Renal pelvis (tissue), 4 donors: ENCODE measurements around the gene SPOCK3. TPM values are rescaled to one million over a fixed set of nuclear protein-coding genes. Genes with fewer than 3 reads are reported as not detected.

Source experiments
- DNase-seq: peaks from one replicate; pipeline ENCODE4 v3.0.0-alpha.2; 2013
- polyA plus RNA-seq, 3 donors: library from polyadenylated mRNA; unstranded; fragments of 120-200 nt; gene quantifications; one replicate each; pipeline ENCODE4 v1.2.1, GENCODE V29; 2013; ENCODE audit not compliant: insufficient read length in 3 of 3

Gene SPOCK3
- polyA plus RNA-seq, 3 donors = 6.2 to 13.3 (median 10.9) TPM

DNA sequence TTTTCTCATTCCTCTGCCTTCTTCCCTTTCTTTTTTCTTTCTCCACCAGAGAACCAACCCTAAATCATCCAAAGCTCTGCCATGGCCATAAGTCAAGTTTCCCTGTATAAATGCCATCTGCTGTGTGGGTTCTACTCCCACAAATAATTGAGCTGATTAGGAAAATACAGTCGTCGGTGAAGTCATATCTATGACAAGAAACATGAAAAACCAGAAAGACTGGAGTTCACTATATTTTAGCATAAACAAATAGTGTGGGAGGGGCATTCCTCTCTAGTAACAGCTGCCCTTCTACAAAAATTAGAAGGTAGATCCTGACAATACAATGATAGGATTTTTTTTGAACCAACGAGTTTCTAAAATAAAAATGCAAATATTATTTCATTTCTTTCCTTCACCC, 48.8 kb downstream of the SPOCK3 start:
- DNase-seq = no peak

DNA sequence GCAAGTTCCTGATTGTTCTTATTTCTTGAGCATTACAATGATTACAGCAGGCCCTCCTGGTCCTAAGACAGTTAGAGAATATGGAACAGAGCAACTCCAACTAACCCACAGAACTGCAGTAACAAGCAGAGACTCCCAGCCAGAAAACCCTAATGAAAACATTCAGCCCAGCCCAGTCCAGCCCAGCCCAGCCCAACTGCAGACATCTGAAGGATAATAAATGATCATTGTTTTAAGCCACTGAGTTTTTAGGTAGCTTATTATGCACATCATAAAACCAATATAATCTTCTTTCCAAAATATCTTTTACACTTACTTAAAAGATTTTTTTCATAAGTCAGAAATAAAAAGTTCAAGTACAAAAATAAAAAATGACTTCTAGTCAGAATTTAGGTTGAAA, 51.3 kb downstream of the SPOCK3 start:
- no peak for DNase-seq

DNA sequence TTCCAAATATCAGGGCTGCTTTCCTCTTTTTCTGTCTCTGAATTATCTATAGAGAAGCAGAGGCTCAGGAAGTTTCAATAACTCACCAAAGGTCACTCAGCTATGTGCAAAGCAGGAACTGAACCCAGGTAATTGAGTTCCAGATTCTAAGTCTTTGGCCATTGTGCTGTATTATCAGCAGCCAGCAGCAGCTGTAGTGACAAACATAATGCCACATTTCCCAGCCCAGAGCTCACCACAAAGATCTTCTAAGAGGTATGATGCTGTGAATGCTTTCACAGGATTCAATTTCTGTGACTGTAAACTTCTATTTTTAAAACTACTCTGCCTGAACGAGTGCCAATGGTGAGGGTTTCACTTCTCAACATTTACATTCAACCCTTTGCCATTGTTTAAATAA, 56.4 kb downstream of the SPOCK3 start:
- DNase-seq = no peak

DNA sequence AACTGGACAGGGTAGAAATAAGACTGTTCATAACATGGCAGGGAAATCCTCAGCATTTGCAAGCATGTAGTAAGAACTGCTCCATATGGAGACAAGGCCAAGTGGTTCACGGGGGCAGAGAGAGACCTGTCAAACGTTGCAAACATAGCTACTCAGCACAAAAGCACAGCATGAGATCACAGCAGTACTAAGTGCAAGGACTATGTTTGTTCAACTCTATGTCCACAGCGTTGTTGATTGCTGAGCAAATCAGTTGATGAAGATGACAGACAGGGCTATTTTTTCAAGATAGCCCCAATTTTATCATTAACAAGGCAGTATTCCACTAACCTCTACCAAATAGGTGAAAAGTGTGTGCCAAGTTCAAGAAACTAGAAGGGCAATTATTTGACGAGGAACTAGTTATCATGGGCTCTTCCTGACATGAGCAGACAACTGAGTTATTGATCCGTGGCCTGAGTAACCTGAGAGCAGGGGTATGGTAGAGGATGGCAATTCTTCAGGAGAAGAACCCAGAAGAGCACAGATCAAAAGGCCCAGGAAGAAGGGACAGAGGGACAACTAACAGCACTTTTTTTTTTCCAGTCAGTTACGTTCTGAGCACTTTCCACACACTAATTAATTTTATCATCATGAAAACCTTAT, 57.4 kb downstream of the SPOCK3 start:
- no peak for DNase-seq

DNA sequence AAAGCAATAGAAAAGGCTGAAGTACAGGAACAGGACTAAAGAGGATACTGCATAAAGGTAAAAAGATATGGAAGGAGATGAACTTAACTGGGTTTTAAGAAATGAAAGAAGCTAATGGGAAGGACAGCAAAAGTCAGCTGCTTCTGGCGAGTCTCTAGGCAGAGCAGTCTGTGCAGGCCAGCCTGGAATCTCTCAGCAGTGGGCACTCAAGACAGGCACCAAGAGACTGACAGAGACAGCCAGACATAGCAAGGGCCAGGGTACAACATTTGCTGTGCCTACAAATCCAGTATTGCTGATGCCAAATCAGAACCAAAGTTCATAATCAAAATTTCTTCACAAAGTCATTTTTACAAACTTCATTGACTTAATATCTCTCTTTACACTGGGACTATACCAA, 62.4 kb downstream of the SPOCK3 start:
- no peak for DNase-seq

DNA sequence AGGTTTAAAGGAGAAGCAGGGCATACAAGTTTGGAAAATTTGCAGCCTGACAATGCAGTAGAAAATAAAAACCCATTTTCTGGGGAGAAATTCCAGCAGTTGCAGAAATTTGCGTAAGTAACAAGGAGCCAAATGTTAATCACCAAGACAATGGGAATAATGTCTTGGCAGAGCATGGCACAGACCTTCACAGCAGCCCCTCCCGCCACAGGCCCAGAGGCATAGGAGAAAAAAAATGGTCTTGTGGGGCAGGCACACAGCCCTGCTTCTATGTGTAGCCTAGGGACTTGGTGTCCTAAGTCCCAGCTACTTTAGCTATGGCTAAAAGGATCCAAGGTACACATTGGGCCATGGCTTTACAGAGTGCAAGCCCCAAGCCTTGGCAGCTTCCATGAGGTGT, 65.7 kb downstream of the SPOCK3 start:
- DNase-seq = no peak

DNA sequence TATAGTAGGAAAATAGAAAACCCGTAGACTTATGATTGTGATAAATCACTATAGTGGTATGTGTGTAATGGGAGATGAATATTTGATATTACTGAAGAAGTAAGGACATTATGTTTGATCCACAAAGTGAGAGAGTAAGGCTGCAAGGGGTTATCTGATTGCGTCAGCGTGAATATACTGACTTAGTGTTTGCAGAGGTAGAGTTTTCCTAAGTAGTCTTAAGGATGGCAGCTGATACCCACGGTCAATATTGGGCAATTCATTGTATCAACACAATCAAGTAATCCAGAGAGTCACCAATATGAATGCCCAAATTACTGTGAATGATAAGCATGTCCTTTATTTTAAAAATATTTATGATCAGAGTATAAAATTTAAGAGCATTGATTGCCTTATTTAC, 83.7 kb downstream of the SPOCK3 start:
- no peak for DNase-seq

DNA sequence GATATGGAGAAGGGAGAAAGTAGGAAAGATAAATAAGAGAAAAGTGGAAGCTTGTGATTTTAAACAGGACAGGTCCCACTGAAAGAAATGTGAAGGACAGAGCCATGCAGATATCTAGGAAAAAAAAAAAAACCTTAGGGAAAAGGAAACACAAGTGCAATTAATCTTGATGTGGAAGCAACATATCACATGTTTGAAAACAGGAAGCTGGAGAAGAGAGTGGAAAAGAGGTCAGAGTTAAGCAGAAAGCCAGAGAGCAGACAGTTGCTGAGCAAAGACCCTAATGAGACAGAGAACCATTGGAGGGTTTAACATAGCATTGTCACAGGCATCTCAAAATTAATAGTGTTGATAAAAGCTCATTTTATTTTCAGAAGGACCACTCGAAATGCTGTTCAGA, 89.7 kb downstream of the SPOCK3 start:
- DNase-seq = no peak

DNA sequence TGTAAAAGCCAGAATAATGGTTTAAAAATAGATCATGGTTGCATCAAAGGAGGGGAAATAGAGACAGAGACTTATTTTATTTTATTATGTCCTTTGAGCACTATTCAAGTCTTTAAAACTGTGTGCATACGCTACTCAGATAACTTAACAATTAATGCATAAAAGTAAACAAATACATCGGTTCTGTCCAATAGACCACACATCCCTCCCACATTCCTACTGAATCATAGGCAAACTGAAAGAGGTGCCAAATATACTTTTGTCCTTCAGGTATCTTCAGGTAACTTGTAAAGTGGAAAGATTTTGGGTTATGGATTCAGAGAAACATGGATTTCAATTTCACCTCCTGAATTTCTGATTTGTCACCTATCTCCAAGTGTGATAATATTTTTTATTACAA, 91.3 kb downstream of the SPOCK3 start:
- no peak for DNase-seq

DNA sequence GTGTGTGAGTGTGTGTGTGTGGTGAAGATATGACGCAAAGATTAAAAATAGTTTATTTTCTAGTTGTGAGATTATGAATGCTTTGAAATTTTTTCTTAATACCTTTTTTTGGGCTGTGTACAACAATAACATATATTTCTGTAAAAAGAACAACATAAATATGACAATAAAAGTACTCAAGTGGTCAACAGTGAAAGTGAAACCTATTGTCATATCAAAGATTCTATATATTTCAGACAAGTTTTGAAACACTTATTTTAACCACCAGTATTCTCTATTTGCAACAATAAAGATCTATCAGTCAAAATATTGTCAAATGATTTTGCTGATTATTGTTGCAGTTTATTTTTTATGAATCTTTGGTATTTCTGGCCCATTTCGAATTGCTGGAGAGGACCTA, 98.0 kb downstream of the SPOCK3 start:
- DNase-seq = no peak

DNA sequence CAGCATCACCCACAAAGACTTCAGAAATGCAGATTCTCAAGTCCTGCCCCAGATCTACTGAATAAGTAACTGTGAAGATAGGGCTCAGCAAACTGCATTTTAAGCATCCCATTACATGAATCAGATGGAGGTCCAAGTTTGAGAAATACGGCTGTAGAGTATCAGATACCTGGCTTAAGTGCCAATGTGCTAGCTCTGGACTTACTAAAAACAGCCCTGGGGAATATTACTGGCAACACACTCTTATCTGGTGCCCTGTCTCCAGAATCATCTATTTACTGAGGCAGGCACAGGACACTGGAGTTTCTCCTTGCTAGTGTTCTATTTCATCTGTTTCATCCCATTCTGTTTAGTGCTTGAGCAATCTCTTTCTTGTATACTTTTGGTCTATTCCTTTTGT, 105.1 kb downstream of the SPOCK3 start:
- no peak for DNase-seq

DNA sequence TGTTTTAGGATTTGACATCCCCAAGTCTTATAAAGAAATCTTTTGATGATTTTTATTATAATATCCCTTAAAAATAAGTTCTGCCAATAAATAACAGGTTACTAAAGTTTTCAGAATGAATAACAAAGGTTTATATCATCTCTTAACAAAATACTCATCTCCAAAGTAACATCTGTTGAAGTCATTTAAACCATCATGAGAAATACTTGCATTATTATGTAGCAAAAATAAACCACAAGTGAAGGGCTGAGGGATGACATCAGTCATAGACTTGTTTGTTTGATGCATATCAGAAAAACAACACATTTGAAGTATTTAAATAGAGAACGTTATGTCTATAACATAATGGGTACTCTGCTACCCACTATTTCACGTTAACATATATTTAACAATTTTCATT, 114.9 kb downstream of the SPOCK3 start:
- DNase-seq = no peak

DNA sequence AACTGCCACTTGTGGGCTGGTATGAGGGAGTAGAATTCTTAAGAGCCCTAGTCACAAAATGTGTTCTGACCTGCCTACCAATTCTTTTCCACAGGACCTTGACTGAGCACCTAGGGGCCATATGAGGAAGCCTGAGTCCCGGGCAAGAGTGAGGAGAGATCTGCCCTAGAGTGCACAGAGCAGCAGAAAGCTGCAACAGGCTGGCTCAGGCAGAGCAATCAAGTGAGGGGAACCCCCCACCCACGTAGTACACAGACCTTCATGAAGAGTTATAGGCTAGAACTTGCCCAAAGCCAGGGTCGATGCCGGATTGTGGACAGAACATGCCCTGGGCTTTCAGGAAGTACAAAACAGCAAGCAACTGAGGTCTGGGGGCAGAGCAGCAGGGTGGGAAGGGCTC, 117.0 kb downstream of the SPOCK3 start:
- DNase-seq = no peak

DNA sequence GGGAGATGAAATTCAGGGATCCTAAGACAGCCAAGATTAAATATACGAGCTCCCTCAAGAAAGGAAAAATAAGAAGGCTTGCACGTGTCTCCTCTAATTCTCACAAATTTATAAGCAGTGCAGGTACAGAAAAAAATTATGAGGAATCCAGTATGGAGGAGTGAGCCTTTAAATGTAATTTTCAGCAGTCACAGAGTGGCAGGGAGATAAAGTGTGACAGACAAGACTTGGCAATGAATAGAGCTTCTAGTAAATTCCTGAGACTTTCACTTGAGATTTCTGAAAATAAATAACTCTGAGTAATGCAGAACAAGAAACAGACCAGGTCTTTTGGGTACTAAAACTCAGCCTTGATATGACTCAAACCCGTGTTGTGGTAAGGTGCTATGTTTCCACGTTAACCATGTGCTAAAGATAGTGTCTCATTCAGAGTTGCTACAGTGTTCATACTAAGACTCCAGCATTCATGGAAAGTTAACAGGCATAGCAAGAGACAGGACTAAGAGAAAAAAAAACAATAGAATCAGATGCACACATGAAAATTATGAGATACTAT, 119.8 kb downstream of the SPOCK3 start:
- no peak for DNase-seq

DNA sequence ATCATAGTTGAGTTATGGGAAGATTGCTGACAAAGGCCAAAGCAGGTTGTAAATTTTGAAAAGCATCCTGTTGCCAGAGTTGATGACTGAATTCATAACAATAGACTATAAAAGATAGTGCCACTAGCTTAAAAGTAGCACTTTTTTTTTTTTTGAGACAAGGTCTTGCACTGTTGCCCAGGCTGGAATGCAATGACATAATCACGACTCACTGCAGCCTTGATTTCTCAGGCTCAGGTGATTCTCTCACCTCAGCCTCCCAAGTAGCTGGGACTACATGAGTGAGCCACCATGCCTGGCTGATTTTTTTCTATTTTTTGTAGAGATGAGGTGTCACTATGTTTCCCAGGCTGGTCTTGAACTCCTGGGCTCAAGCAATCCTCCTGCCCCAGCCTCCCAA, 122.7 kb downstream of the SPOCK3 start:
- DNase-seq = no peak

DNA sequence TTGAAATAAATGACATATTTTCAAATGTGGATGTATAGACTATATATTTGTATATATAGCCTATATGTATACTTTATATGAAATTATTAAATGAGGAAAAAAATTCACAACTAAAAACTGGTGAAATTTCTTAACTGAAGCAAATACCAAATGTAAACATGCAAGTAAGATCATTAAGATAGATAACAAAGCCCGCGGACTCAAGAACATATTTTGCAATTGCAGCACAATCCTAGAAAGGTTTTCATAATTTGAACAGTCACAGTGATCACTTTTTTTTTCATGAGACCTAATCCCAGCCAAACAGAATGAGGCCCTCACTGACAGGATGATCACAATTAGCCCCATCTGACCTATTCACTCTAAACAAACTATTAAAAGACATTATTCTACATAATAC, 123.2 kb downstream of the SPOCK3 start:
- DNase-seq = no peak

DNA sequence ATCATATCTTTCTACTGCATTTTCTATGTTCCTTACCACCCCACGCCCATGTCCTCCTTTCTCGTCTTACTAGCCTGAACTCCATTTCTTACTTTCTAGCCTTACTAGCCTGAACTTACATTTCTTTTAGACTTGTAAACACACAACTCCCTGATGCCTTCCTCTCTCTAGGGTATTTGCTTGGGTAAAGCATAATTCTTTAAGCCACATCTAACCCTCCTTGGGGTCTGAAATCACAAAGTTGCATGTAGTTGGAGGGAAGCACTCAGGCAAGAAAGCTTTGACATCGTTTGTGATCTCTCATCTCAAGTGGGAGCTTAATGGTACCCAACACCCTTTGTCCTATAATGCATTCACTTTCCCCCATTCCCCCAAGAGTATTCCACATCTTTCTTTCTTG, 124.4 kb downstream of the SPOCK3 start:
- DNase-seq = no peak

DNA sequence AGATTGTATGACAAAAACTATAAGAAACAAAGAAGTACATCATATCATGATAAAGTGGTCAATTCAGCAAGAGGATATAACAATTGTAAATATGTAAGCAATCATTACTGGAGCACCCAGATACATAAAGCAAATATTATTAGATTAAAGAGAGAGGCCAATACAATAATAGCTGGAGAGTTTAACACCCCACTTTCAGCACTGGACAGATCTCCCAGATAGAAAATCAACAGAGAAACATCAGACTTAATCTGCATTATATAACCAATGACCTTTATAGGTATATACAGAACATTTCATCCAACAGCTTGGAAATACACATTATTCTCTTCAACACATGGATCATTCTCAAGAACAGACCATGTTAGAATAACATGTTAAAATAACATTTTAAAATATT, 128.4 kb downstream of the SPOCK3 start:
- DNase-seq = no peak

DNA sequence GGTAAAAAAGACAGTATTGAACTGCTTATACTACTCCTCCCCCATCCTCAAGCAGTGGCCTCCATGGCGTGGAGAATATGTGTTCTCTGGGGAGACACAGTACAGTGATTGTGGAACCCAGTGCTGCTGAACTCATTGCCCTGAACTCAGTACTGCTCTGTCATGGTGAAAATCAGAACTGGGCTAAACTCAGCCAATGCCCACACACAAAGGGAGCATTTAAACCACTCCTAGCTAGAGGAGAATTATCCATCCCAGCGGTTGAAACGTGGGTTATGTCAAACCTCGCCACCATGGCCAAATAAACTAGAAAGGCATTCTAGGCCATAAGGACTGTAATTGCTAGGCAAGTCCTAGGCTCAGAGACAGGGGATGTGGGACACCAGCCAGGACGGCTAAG, 131.8 kb downstream of the SPOCK3 start:
- no peak for DNase-seq

DNA sequence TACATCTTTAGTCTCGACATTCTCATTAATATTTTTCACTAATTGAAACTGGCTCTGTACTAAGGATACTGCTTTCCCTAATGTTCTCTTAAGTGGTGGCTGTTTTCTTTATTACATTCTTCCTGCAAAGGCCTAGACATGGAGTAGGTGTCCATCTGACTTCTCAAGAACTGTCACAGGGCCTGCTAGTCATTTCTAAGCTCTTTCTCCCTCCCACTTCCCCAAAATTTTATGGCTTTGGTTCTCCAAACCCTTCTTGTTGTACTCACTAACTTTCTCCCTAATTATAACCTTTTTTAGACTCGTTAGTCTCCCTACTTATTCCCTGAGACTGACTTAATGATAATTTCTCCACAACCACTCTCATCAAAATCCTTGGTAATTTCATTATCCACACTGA, 133.3 kb downstream of the SPOCK3 start:
- no peak for DNase-seq

DNA sequence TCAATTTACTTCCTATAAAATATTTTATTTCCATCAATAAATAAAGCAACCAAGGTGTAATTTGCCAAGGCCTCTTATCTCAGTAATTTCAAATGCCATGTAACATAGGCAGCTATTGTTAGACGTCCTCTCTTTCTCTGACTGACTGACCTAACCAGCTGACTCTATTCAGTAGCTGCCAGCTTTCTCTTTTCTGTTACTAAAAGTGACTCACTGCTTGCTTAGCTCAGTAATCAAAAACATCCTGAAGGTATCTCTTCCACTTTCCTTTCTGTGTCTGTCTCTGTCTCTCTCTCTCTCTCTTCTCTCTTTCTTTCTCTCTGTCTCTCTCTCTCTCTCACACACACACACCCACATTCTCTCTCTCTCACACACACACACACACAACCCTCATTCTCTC, 134.2 kb downstream of the SPOCK3 start:
- no peak for DNase-seq

DNA sequence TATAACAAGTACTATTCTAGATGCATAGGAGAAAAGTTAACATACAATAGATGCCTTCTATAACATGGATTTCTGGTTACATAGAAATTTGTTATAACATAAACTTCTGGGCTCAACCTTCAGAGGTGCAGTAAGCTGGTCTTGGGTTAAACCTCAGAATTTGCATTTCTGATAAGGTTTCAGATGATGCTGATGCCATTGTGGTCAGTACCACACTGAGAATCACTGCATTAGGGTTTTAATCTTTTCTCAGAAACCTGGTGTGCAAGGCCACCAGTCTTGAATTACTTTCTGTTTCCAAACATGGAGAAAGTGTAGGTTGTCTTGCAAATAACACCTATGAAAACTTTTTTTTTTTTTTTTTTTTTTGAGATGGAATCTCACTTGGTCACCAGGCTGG, 146.2 kb downstream of the SPOCK3 start:
- no peak for DNase-seq

DNA sequence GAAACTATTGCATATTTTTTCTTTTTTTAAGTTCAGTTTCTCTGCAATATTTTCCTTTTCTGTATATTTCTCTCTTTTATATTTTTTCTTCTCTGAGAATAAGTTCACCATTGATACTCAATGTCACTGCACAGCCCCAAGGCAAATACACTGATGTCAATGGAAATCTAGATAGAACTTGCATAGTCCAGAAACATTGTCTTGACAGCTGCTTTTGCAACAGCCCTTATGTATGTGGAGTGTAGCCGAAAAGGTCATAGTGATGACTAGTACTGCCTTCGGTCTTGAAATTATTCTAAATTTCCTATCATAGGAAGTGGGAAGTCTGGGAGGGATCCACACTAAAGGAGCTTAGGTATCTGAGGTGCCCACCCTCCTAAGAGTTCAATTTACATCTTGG, 150.0 kb downstream of the SPOCK3 start:
- no peak for DNase-seq

DNA sequence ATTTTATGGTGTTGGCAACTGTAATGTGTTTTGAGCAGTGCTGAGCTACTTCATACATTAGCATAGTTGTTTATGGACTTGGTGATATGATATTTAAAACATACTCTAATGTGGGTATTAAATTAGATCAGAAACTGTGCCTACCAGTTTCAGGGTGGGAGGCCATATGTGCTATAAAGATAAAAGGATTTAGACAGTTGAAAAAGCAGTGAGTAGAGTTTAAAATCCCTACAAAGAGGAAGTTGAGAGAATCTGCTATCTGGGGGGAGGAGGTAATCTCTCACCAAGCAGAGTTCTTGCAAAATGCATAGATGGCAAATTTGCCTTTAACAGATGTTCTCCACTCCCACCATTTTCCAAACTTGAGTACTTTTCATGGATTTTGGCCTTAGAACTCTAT, 154.5 kb downstream of the SPOCK3 start:
- no peak for DNase-seq
